G401 (cell line): ENCODE data around the gene CTDSPL. TPM values are rescaled to one million over a fixed set of nuclear protein-coding genes. Genes with fewer than 3 reads are reported as not detected.

Experiments used
- total RNA-seq: library from RNA; depleted of rRNA; stranded (reverse); fragments of >200 nt; shearing (Covaris generic); gene quantifications from 2 replicates; pipeline ENCODE4 v1.2.3, GENCODE V29; 2014; rRNA removed

CTDSPL gene
- total RNA-seq, 1 experiment from 2014 or later, result 77.9 TPM

Other genes with a start within 250 kb of the CTDSPL start
- gene VILL, start 128.9 kb downstream of the CTDSPL start, total RNA-seq, result 7.1 and 8.2 TPM in 2 replicates
- 8.7 and 9.0 TPM in 2 replicates for gene PLCD1, start 167.8 kb downstream of the CTDSPL start, total RNA-seq
- gene DLEC1, start 177.3 kb downstream of the CTDSPL start, total RNA-seq, result not detected in 2 replicates